Measurements from ENCODE around the gene CWC15.

- TF ChIP-seq, protein P1, sequence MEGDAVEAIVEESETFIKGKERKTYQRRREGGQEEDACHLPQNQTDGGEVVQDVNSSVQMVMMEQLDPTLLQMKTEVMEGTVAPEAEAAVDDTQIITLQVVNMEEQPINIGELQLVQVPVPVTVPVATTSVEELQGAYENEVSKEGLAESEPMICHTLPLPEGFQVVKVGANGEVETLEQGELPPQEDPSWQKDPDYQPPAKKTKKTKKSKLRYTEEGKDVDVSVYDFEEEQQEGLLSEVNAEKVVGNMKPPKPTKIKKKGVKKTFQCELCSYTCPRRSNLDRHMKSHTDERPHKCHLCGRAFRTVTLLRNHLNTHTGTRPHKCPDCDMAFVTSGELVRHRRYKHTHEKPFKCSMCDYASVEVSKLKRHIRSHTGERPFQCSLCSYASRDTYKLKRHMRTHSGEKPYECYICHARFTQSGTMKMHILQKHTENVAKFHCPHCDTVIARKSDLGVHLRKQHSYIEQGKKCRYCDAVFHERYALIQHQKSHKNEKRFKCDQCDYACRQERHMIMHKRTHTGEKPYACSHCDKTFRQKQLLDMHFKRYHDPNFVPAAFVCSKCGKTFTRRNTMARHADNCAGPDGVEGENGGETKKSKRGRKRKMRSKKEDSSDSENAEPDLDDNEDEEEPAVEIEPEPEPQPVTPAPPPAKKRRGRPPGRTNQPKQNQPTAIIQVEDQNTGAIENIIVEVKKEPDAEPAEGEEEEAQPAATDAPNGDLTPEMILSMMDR (conservative IDR thresholded peaks at IDR 0.05; ENCODE audit: low read depth, low read length), result no peak
- no peak for TF ChIP-seq EZH2phosphoT487 (IDR thresholded peaks at IDR 0.05; ENCODE audit: borderline replicate concordance, low read length)
Observed at GRCh38 chr11:94926698-94927237, 46.6 kb downstream of the CWC15 start.
